ENCODE results near the gene TNK1. TPM values are rescaled to one million over a fixed set of nuclear protein-coding genes. Genes with fewer than 3 reads are reported as not detected.

Gene TNK1
- polyA plus RNA-seq, 3 donors = not detected

GRCh38 chr17:7374353-7374752, 6.5 kb upstream of the TNK1 start:
- Histone ChIP-seq H3K9ac (ENCODE audit: insufficient read depth, low read length, poor library complexity, severe bottlenecking) (no peak overlapping the region), H3K9me3 (replicated peaks in 1 of 2; ENCODE audit: control insufficient read depth in 1 of 2, insufficient read depth in 1 of 2, low read length in 2 of 2) (no peaks in the 10 kb centered on the region), H3K4me1 (ENCODE audit: control insufficient read depth in 1 of 2, insufficient read depth in 2 of 2, low read length in 2 of 2) (no peaks in the 10 kb centered on the region), H4K20me1 (ENCODE audit: insufficient read depth, low read length) (no peaks in the 10 kb centered on the region), H3K79me2 (ENCODE audit: insufficient read depth, low read length) (no peaks in the 10 kb centered on the region), H3K27me3 (ENCODE audit: control insufficient read depth in 2 of 2, insufficient read depth in 2 of 2, low read length in 2 of 2) (peaks cover 0 to 4% of the 10 kb centered on the region in 2 donors), H3K4me2 (replicated peaks; ENCODE audit: extremely low read depth, low read length, poor library complexity, severe bottlenecking) (no peak overlapping the region), H3K4me3 (replicated peaks in 1 of 3; ENCODE audit: low read depth in 2 of 3, low read length in 3 of 3) (no peak overlapping the region), H2AFZ (ENCODE audit: insufficient read depth, low read depth, low read length, poor library complexity, severe bottlenecking) (no peak overlapping the region), H3K36me3 (replicated peaks in 1 of 2; ENCODE audit: control insufficient read depth in 1 of 2, insufficient read depth in 2 of 2, low read length in 2 of 2) (no peaks in the 10 kb centered on the region), H3K27ac (ENCODE audit: low read depth in 1 of 2, low read length in 2 of 2) (no peak overlapping the region)
- TF ChIP-seq CTCF (IDR thresholded peaks at IDR 0.05) = no peak
- intact Hi-C loops (cut with micrococcal nuclease) = no loop called here
- Mint-ChIP-seq H3K4me3 (no peak overlapping the region), H3K4me1 (no peaks in the 10 kb centered on the region), H3K36me3 (no peaks in the 10 kb centered on the region), H3K9me3 (peaks cover 4 to 11% (median 6%) of the 10 kb centered on the region in 7 donors), H3K27ac (peak overlapping the region in 1 of 7 donors; percentile 54), H3K27me3 (ENCODE audit: low read depth in 3 of 3) (peaks cover 13 to 30% (median 21%) of the 10 kb centered on the region in 3 donors)
- 94% methylated on average over 2 of the region's 2 CpGs for WGBS (ENCODE audit: insufficient coverage)
- no peak for DNase-seq

- peaks cover 7 to 21% (median 15%) of the 10 kb centered on the region in 7 donors for H3K9me3 Mint-ChIP-seq
- Histone ChIP-seq H3K36me3 (replicated peaks in 1 of 2; ENCODE audit: control insufficient read depth in 1 of 2, insufficient read depth in 2 of 2, low read length in 2 of 2) (no peaks in the 10 kb centered on the region), H4K20me1 (ENCODE audit: insufficient read depth, low read length) (no peaks in the 10 kb centered on the region), H3K27me3 (ENCODE audit: control insufficient read depth in 2 of 2, insufficient read depth in 2 of 2, low read length in 2 of 2) (peaks cover 34 to 49% of the 10 kb centered on the region in 2 donors), H3K79me2 (ENCODE audit: insufficient read depth, low read length) (no peaks in the 10 kb centered on the region), H3K9ac (ENCODE audit: insufficient read depth, low read length, poor library complexity, severe bottlenecking) (no peak overlapping the region), H3K4me3 (replicated peaks in 1 of 3; ENCODE audit: low read depth in 2 of 3, low read length in 3 of 3) (no peak overlapping the region), H3K27ac (ENCODE audit: low read depth in 1 of 2, low read length in 2 of 2) (no peak overlapping the region), H3K9me3 (replicated peaks in 1 of 2; ENCODE audit: control insufficient read depth in 1 of 2, insufficient read depth in 1 of 2, low read length in 2 of 2) (no peaks in the 10 kb centered on the region), H3K4me2 (replicated peaks; ENCODE audit: extremely low read depth, low read length, poor library complexity, severe bottlenecking) (no peak overlapping the region), H2AFZ (ENCODE audit: insufficient read depth, low read depth, low read length, poor library complexity, severe bottlenecking) (no peak overlapping the region), H3K4me1 (ENCODE audit: control insufficient read depth in 1 of 2, insufficient read depth in 2 of 2, low read length in 2 of 2) (peaks cover 11 to 18% of the 10 kb centered on the region in 2 donors)
- H3K4me1 Mint-ChIP-seq = peaks cover 12% of the 10 kb centered on the region
- no peak for TF ChIP-seq CTCF (IDR thresholded peaks at IDR 0.05)
- no peak for DNase-seq
- peaks cover 46 to 67% (median 54%) of the 10 kb centered on the region in 3 donors for H3K27me3 Mint-ChIP-seq (ENCODE audit: low read depth in 3 of 3)
- no CpG with 5 or more reads among the region's 3 CpGs for WGBS (ENCODE audit: insufficient coverage)
- intact Hi-C loops (cut with micrococcal nuclease) = no loop called here
- no peak overlapping the region for H3K27ac Mint-ChIP-seq
- H3K36me3 Mint-ChIP-seq = peaks cover 2 to 7% of the 10 kb centered on the region in 2 donors
- no peak overlapping the region for H3K4me3 Mint-ChIP-seq
Observed at GRCh38 chr17:7379134-7379533, 1.8 kb upstream of the TNK1 start.
